ENCODE results near the gene PSKH1.

Gene PSKH1

DNA sequence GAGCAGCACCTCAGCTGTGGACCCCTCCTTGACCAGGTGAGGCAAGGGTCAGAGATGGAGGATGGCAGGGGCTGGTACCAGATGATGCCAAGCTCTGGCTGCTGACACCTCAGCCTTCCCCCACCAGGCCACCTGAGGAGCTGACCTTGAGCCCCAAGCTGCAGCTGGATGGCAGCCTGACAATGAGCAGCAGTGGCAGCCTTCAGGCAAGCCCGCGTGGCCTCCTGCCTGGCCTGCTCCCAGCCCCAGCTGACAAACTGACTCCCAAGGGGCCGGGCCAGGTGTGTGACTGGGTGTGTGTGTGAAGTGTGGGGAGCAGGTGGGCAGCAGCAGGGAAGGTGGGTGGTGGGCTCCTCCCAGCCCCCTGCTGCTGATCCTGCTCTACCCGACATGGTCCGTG, 13.1 kb upstream of the PSKH1 start:
- peaks cover 5% of the 10 kb centered on the region for H3K4me1 ChIP-seq (ENCODE audit: control insufficient read depth, insufficient read depth, low read length)
- no peaks in the 10 kb centered on the region for H3K27me3 ChIP-seq (ENCODE audit: control insufficient read depth, insufficient read depth, low read length)
- H3K9ac ChIP-seq (ENCODE audit: low read depth, low read length), result no peak overlapping the region
- peaks cover 85% of the 10 kb centered on the region for H3K36me3 ChIP-seq (ENCODE audit: control insufficient read depth, insufficient read depth, low read length)
- no peaks in the 10 kb centered on the region for H3K9me3 ChIP-seq (ENCODE audit: control insufficient read depth, insufficient read depth, low read length)
- H3K27ac ChIP-seq (ENCODE audit: low read depth, low read length), result no peak overlapping the region
- no peak overlapping the region for H3K4me3 ChIP-seq (ENCODE audit: low read depth, low read length)

DNA sequence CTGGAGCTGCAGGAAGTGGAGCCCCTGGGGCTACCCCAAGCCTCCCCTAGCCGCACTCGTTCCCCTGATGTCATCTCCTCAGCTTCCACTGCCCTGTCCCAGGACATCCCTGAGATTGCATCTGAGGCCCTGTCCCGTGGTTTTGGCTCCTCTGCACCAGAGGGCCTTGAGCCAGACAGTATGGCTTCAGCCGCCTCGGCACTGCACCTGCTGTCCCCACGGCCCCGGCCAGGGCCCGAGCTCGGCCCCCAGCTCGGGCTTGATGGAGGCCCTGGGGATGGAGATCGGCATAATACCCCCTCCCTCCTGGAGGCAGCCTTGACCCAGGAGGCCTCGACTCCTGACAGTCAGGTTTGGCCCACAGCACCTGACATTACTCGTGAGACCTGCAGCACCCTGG, 12.5 kb upstream of the PSKH1 start:
- H3K9me3 ChIP-seq (ENCODE audit: control insufficient read depth, insufficient read depth, low read length), result no peaks in the 10 kb centered on the region
- H3K9ac ChIP-seq (ENCODE audit: low read depth, low read length), result no peak overlapping the region
- H3K4me3 ChIP-seq (ENCODE audit: low read depth, low read length), result no peak overlapping the region
- peaks cover 11% of the 10 kb centered on the region for H3K4me1 ChIP-seq (ENCODE audit: control insufficient read depth, insufficient read depth, low read length)
- H3K36me3 ChIP-seq (ENCODE audit: control insufficient read depth, insufficient read depth, low read length), result peaks cover 85% of the 10 kb centered on the region
- H3K27me3 ChIP-seq (ENCODE audit: control insufficient read depth, insufficient read depth, low read length), result no peaks in the 10 kb centered on the region
- H3K27ac ChIP-seq (ENCODE audit: low read depth, low read length), result no peak overlapping the region

DNA sequence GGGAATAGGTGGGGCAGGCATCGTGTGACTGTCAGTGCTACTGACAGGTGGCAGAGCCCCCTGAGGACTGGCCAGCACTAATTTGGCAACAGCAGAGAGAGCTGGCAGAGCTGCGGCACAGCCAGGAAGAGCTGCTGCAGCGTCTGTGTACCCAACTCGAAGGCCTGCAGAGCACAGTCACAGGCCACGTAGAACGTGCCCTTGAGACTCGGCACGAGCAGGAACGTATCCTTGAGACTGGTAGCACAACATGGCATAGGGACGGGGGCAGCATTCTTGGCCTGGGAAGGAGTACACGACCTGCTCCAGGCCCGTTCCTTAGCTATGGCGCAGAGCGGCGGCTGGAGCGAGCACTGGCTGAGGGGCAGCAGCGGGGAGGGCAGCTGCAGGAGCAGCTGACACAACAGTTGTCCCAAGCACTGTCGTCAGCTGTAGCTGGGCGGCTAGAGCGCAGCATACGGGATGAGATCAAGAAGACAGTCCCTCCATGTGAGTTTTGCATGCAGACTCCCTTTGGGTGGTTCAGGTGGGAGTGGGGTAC, 11.4 kb upstream of the PSKH1 start:
- Histone ChIP-seq H3K4me1 (ENCODE audit: control insufficient read depth, insufficient read depth, low read length) (peaks cover 17% of the 10 kb centered on the region), H3K4me3 (ENCODE audit: low read depth, low read length) (no peak overlapping the region), H3K27ac (ENCODE audit: low read depth, low read length) (no peak overlapping the region), H3K9me3 (ENCODE audit: control insufficient read depth, insufficient read depth, low read length) (no peaks in the 10 kb centered on the region), H3K27me3 (ENCODE audit: control insufficient read depth, insufficient read depth, low read length) (no peaks in the 10 kb centered on the region), H3K9ac (ENCODE audit: low read depth, low read length) (no peak overlapping the region), H3K36me3 (ENCODE audit: control insufficient read depth, insufficient read depth, low read length) (peaks cover 75% of the 10 kb centered on the region)

DNA sequence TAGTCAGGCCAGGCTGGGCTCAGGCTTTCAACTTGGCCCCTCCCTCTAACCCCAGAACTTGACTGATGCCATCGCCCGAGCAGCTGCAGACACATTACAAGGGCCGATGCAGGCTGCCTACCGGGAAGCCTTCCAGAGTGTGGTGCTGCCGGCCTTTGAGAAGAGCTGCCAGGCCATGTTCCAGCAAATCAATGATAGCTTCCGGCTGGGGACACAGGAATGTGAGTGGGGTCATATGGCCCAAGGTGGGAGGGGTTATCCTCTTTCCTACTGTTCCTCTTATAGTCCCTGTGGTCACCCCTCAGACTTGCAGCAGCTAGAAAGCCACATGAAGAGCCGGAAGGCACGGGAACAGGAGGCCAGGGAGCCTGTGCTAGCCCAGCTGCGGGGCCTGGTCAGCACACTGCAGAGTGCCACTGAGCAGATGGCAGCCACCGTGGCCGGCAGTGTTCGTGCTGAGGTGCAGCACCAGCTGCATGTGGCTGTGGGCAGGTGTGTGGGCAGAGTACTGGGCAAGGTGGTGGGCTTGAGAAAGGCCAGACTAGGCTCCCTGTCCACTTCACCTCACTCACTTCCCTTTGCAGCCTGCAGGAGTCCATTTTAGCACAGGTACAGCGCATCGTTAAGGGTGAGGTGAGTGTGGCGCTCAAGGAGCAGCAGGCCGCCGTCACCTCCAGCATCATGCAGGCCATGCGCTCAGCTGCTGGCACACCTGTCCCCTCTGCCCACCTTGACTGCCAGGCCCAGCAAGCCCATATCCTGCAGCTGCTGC, 10.5 kb upstream of the PSKH1 start:
- Histone ChIP-seq H3K36me3 (ENCODE audit: control insufficient read depth, insufficient read depth, low read length) (peaks cover 67% of the 10 kb centered on the region), H3K4me1 (ENCODE audit: control insufficient read depth, insufficient read depth, low read length) (peaks cover 18% of the 10 kb centered on the region), H3K27me3 (ENCODE audit: control insufficient read depth, insufficient read depth, low read length) (no peaks in the 10 kb centered on the region), H3K27ac (ENCODE audit: low read depth, low read length) (no peak overlapping the region), H3K4me3 (ENCODE audit: low read depth, low read length) (no peak overlapping the region), H3K9ac (ENCODE audit: low read depth, low read length) (no peak overlapping the region), H3K9me3 (ENCODE audit: control insufficient read depth, insufficient read depth, low read length) (no peaks in the 10 kb centered on the region)

DNA sequence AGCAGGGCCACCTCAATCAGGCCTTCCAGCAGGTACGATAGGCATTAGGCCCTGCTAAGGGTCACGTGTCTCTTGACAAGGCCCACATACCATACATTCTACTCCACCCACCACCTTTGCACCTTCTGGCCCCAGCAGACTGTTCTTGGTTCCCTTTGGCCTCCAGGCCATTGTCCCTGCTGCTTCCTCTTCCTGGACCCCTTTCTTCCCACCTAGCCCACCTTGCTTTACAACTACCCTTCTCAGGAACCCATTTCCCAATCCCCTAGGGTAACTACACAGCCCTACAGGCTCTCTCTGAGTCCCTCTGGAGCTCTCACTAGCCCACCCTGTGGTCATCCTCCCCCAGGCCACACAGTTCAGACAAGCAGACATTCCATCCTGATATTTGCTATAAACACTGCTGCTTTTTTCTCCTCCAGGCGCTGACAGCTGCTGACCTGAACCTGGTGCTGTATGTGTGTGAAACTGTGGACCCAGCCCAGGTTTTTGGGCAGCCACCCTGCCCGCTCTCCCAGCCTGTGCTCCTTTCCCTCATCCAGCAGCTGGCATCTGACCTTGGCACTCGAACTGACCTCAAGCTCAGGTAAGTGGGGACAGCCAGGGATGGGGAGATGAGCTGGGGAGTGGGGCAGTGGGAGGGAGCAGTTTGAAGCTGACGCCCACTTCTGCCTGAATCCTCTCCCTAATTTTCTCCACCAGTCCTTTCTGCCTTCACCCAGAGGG, 9.7 kb upstream of the PSKH1 start:
- Histone ChIP-seq H3K9ac (ENCODE audit: low read depth, low read length) (no peak overlapping the region), H3K9me3 (ENCODE audit: control insufficient read depth, insufficient read depth, low read length) (no peaks in the 10 kb centered on the region), H3K4me3 (ENCODE audit: low read depth, low read length) (no peak overlapping the region), H3K27me3 (ENCODE audit: control insufficient read depth, insufficient read depth, low read length) (no peaks in the 10 kb centered on the region), H3K4me1 (ENCODE audit: control insufficient read depth, insufficient read depth, low read length) (peaks cover 18% of the 10 kb centered on the region), H3K27ac (ENCODE audit: low read depth, low read length) (no peak overlapping the region), H3K36me3 (ENCODE audit: control insufficient read depth, insufficient read depth, low read length) (peaks cover 59% of the 10 kb centered on the region)

DNA sequence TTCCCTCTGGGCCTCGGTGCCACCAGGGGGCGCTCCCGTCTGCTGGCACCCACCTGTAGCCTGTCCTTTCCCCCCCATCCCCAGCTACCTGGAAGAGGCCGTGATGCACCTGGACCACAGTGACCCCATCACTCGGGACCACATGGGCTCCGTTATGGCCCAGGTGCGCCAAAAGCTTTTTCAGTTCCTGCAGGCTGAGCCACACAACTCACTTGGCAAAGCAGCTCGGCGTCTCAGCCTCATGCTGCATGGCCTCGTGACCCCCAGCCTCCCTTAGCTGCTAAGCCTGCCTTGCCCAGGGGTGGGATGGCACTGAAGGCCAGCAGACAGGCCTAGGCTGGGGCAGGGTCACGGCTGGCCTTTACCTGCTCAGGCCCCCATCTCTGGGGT, 9.2 kb upstream of the PSKH1 start:
- H3K9me3 ChIP-seq (ENCODE audit: control insufficient read depth, insufficient read depth, low read length), result no peaks in the 10 kb centered on the region
- H3K36me3 ChIP-seq (ENCODE audit: control insufficient read depth, insufficient read depth, low read length), result peaks cover 54% of the 10 kb centered on the region
- H3K27me3 ChIP-seq (ENCODE audit: control insufficient read depth, insufficient read depth, low read length), result no peaks in the 10 kb centered on the region
- peaks cover 18% of the 10 kb centered on the region for H3K4me1 ChIP-seq (ENCODE audit: control insufficient read depth, insufficient read depth, low read length)
- H3K9ac ChIP-seq (ENCODE audit: low read depth, low read length), result no peak overlapping the region
- H3K4me3 ChIP-seq (ENCODE audit: low read depth, low read length), result no peak overlapping the region
- no peak overlapping the region for H3K27ac ChIP-seq (ENCODE audit: low read depth, low read length)

DNA sequence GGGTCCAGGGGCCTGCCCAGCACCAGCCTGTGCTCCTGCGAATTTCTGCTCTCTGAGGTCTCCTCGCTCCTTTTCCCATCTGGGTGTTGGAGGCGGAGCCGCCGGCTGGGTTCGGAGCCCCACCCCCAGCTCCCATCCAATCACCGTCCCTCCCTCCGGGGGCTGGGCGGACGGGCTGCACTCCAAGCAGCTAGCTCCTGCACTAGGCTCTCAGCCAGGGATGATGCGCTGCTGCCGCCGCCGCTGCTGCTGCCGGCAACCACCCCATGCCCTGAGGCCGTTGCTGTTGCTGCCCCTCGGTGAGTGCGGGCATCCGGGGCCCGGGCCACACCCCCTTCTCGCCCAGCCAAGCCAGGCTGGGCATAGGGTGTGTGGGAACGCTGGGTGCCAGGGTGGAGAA, 8.4 kb upstream of the PSKH1 start, which contains the start of gene NRN1L:
TSS of gene NRN1L (plus strand) at position 202 of the 400 bp plus-strand sequence. CDS start at position 221, 19 bp downstream.
- peaks cover 18% of the 10 kb centered on the region for H3K4me1 ChIP-seq (ENCODE audit: control insufficient read depth, insufficient read depth, low read length)
- H3K9me3 ChIP-seq (ENCODE audit: control insufficient read depth, insufficient read depth, low read length), result no peaks in the 10 kb centered on the region
- H3K27me3 ChIP-seq (ENCODE audit: control insufficient read depth, insufficient read depth, low read length), result no peaks in the 10 kb centered on the region
- peak within 1 kb of the TSS; percentile 10; the same call in 1 of the 2 replicates for H3K9ac ChIP-seq (ENCODE audit: low read depth, low read length)
- H3K4me3 ChIP-seq (ENCODE audit: low read depth, low read length), result peak within 1 kb of the TSS; percentile 40; the same call in 1 of the 2 replicates
- H3K27ac ChIP-seq (ENCODE audit: low read depth, low read length), result peak within 1 kb of the TSS; percentile 31
- H3K36me3 ChIP-seq (ENCODE audit: control insufficient read depth, insufficient read depth, low read length), result peaks cover 45% of the 10 kb centered on the region

DNA sequence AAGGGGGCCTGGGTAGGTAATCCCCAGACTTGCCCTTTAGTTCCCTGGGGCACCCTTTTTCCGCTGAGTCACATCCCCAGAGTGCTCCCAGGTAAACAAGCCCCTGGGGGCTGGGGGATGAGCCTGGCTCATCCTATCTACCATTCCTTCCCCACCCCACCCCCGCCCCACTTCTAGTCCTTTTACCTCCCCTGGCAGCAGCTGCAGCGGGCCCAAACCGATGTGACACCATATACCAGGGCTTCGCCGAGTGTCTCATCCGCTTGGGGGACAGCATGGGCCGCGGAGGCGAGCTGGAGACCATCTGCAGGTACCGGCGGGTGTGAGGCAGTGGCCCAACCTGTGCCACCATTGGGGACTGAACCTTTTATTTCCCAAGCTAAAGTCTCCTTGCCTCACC, 7.5 kb upstream of the PSKH1 start:
- no peak overlapping the region for H3K4me3 ChIP-seq (ENCODE audit: low read depth, low read length)
- no peak overlapping the region for H3K9ac ChIP-seq (ENCODE audit: low read depth, low read length)
- peaks cover 18% of the 10 kb centered on the region for H3K4me1 ChIP-seq (ENCODE audit: control insufficient read depth, insufficient read depth, low read length)
- H3K27me3 ChIP-seq (ENCODE audit: control insufficient read depth, insufficient read depth, low read length), result no peaks in the 10 kb centered on the region
- H3K36me3 ChIP-seq (ENCODE audit: control insufficient read depth, insufficient read depth, low read length), result peaks cover 37% of the 10 kb centered on the region
- no peaks in the 10 kb centered on the region for H3K9me3 ChIP-seq (ENCODE audit: control insufficient read depth, insufficient read depth, low read length)
- H3K27ac ChIP-seq (ENCODE audit: low read depth, low read length), result no peak overlapping the region

DNA sequence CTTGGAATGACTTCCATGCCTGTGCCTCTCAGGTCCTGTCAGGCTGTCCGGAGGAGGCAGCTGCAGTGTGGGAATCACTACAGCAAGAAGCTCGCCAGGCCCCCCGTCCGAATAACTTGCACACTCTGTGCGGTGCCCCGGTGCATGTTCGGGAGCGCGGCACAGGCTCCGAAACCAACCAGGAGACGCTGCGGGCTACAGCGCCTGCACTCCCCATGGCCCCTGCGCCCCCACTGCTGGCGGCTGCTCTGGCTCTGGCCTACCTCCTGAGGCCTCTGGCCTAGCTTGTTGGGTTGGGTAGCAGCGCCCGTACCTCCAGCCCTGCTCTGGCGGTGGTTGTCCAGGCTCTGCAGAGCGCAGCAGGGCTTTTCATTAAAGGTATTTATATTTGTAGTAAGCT, 7.1 kb upstream of the PSKH1 start:
- Histone ChIP-seq H3K27ac (ENCODE audit: low read depth, low read length) (no peak overlapping the region), H3K9ac (ENCODE audit: low read depth, low read length) (no peak overlapping the region), H3K27me3 (ENCODE audit: control insufficient read depth, insufficient read depth, low read length) (no peaks in the 10 kb centered on the region), H3K36me3 (ENCODE audit: control insufficient read depth, insufficient read depth, low read length) (peaks cover 33% of the 10 kb centered on the region), H3K4me3 (ENCODE audit: low read depth, low read length) (no peak overlapping the region), H3K9me3 (ENCODE audit: control insufficient read depth, insufficient read depth, low read length) (no peaks in the 10 kb centered on the region), H3K4me1 (ENCODE audit: control insufficient read depth, insufficient read depth, low read length) (peaks cover 18% of the 10 kb centered on the region)

DNA sequence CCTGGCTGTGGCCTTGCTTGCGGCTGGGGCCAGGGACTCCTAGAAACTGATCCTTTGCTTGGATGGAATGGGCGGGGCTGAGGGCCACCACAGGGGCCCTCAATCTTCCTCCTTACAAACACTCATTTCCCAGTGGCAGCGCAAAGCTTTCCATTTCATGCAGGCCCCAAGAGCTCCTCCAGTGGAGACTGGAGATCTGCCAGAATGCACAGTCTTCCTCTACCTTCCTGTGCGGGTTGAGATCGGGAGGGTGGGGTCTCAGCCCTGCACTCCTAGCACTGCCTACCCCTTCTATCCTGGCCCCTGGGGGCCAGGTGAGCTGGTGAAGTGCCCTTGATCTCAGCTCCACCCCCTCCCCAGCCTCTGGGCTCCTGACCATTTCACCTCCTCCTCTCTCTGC, 6.7 kb upstream of the PSKH1 start:
- H3K27me3 ChIP-seq (ENCODE audit: control insufficient read depth, insufficient read depth, low read length), result no peaks in the 10 kb centered on the region
- no peak overlapping the region for H3K9ac ChIP-seq (ENCODE audit: low read depth, low read length)
- H3K9me3 ChIP-seq (ENCODE audit: control insufficient read depth, insufficient read depth, low read length), result no peaks in the 10 kb centered on the region
- H3K4me3 ChIP-seq (ENCODE audit: low read depth, low read length), result no peak overlapping the region
- peaks cover 18% of the 10 kb centered on the region for H3K4me1 ChIP-seq (ENCODE audit: control insufficient read depth, insufficient read depth, low read length)
- H3K27ac ChIP-seq (ENCODE audit: low read depth, low read length), result no peak overlapping the region
- peaks cover 28% of the 10 kb centered on the region for H3K36me3 ChIP-seq (ENCODE audit: control insufficient read depth, insufficient read depth, low read length)

DNA sequence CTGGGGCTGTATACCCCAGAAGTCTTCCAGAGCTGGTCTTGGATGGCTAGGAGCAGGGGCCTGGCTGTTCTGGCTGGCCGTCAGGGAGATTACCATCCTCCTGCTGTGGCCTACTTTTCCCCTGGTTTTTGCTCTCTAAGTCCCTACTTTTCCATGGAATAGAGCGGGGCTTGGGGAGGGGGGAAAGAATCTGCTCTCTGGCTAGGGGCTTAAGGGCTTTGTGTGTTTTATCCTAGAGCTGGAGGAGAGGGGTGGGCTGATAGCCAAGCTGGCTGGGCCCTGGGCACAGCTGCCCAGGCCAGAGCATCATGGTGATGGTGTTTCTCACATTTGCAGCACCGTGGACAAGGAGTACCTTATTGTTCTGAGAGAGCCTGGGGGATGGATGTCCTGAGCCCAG, 4.7 kb upstream of the PSKH1 start:
- Histone ChIP-seq H3K27ac (ENCODE audit: low read depth, low read length) (no peak overlapping the region), H3K27me3 (ENCODE audit: control insufficient read depth, insufficient read depth, low read length) (no peaks in the 10 kb centered on the region), H3K9me3 (ENCODE audit: control insufficient read depth, insufficient read depth, low read length) (no peaks in the 10 kb centered on the region), H3K9ac (ENCODE audit: low read depth, low read length) (no peak overlapping the region), H3K4me3 (ENCODE audit: low read depth, low read length) (no peak overlapping the region), H3K36me3 (ENCODE audit: control insufficient read depth, insufficient read depth, low read length) (peaks cover 9% of the 10 kb centered on the region), H3K4me1 (ENCODE audit: control insufficient read depth, insufficient read depth, low read length) (peaks cover 22% of the 10 kb centered on the region)

All from HUES48 (cell line).